GM18519 (cell line): ENCODE data around the gene MYH15.
A peak's percentile ranks its signal among the peaks of the same experiment; 100 is the strongest.

Experiments used
- ATAC-seq: cut with Tn5 transposase; IDR thresholded peaks from one replicate; pipeline ENCODE4 v1.9.1; 2021; ENCODE audit warnings: mild to moderate bottlenecking, moderate library complexity; ENCODE audit not compliant: unreplicated experiment, low FRiP score

MYH15 gene

GRCh38 chr3:108428586-108428985, 81.8 kb downstream of the MYH15 start:
- no peak for ATAC-seq

DNA sequence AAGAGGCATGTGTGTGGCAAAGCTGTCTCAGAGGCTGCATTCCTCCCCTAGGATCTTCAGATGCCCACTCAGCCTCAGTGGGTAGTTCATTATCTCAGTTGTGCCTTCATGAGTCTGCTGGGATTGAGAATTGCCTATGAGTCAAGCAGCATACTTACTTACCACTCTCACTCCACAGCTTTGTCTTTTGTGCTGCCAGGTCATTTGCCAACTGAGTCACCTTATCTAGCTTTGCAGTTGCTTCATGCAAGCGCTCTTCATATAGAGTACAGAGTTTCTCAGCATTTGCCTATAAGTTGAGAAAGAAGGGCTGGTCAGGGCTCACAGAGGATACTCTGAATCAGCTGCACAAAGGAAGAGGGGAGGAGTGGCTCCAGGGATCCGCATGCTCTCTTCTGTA, 89.5 kb downstream of the MYH15 start:
- ATAC-seq = no peak

DNA sequence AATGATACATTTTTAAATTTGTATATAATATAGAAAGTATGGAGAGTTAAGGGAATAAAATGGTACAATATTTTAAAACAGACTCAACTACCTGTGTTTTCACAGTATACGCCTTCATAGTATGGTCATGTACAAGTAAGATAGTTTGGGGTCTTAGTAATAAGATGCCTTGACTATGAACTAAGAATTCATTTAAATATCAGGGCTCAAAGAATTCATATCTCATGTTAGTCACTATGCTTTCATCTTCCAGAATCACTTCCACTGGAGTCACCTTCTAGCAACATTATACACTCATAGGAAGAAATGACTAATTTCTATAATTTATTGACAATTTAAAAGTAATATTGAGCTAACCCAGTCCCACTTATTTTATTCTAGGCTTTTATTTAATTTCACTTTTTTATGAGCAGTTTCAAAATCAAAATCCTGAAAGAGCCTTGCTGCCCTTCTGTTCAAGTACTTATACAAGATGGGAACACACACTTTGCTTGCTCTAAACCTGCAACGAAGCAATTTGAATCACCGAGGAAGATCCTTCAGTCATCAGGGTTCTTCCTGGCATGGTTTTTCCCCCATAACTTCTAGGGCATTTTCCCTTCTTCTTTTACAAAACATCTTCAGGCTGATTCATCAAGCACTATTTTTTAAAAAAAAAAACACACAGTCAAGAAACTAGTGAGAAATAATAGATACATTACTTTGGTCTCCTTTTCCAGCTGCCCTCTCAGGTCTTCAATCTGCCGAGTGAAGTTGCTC, 94.1 kb downstream of the MYH15 start:
- no peak for ATAC-seq

GRCh38 chr3:108415661-108416060, 94.7 kb downstream of the MYH15 start:
- ATAC-seq = no peak

DNA sequence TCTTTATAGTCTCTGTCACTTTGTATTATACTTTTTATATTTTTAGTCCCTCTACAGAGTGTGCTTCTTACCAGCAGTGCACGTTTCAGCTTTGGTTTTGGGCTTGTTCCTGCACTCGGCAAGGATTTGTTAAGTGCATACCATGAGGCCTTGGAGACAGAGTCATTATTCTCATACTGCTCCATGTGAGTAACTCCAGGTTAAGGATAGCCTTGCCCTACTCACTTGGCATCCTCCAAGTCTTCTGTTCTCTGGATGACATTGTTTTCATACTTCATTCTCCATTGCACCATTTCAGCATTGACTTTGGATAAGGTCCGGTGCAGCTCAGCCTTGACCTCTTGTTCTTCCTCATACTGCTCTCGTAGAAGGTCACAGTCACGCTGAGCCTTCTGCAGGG, 96.4 kb downstream of the MYH15 start:
- no peak for ATAC-seq

GRCh38 chr3:108412121-108412750, 98.2 kb downstream of the MYH15 start:
- no peak for ATAC-seq

- ATAC-seq = no peak
These were observed 99.8 kb downstream of the MYH15 start for GRCh38 chr3:108410531-108410984.

DNA sequence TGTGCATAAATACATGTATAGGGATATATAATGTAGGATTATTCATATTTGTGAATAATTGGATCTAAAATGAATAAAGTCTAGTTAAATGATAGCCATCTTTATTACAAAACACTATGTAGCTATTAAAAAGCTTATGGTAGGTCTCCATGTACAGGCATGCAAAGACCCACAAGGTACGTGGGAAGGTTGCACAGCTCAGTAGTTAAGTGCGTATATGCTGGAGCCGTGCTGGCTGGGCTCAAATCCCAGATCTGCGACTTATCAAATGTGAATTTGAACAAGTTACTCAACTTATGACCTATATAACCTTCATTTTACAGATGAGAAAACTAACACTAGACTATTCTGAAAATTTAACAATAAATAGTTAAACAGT, 100.6 kb downstream of the MYH15 start:
- no peak for ATAC-seq

DNA sequence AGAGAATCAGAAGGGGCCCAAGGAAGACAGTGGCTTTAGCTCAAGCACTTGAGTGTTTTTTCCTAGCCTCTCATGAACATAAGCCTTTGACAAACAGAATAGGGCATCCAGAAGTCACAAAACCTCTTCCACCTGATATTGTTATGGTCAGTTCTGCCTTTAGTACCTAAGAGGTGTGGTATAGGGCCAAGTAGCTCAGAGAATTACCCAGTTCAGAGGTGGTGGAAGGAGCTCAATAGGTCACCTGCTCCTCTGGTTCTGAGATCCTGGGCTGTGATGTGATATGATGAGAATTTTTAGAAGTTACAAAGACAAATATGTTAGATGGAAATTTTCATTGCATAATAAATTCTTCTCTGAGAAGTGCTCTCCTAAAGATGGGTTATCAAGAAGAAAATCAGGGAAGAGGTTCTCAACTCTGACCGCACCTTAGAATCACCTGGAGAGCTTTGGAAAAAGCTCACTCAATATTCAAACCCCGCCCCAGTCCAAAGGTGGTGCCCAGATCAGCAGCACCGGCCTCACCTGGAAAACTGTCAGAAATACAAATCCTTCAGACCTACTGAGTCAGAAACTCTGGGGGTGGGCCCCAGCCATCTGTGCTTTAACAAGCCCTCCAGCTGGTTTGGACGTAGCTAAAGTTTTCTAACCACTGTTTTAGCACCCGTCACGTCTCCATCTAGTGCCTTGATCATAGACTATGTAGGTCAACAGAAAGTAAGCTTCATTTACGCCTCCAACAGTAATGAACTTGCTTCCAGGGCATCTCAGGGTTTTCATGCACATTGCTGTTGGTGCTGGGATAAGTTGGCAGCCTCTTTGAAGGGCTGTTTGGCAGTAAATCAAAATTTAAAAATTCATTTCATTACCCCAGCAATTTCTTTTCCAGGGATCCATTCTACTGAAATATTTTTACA, 101.3 kb downstream of the MYH15 start:
- ATAC-seq = no peak

DNA sequence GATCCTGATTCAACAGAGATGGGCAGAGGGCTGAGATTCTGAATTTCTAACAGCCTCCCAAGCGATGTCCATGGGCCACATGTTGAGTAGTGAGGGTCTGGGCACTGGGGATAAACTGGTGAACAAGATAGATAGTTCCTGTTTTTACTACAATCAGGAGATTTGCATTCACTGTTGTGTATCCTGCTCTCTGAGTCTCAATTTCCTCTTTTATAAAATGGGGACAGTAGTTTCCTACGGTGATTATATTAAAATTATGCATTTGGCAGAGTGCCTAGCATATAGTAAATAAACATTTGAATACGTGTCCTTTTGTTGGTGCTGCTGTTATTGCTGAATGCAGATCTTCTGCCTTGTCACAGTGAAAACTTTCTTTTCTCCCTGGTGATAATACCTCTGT, 102.5 kb downstream of the MYH15 start:
- no peak for ATAC-seq

DNA sequence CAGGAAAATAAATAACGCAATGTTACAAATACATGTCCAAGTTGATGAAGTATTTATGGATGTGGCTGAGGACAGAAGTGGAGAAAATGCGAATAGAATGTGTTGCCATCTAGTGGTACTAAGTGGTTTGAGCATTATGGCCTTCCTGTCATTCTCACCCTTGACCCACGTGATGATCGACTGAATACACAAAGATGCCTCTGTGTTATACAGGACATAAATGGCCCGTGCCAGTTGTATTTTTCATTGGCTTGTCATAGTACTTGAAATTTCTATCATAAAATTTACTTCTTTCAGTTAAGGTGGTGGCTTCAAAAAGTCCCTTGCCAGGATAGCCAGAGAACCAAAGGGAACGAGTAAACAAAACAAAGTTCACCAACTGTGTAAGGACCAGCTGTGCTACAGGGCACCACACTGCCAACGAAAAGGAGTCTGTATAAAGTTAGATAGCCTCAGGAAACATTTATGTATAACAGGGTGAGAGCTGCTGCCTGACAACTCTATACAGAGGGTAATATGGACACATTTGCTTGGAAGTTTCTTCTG, 103.7 kb downstream of the MYH15 start:
- ATAC-seq = peak; percentile 93

DNA sequence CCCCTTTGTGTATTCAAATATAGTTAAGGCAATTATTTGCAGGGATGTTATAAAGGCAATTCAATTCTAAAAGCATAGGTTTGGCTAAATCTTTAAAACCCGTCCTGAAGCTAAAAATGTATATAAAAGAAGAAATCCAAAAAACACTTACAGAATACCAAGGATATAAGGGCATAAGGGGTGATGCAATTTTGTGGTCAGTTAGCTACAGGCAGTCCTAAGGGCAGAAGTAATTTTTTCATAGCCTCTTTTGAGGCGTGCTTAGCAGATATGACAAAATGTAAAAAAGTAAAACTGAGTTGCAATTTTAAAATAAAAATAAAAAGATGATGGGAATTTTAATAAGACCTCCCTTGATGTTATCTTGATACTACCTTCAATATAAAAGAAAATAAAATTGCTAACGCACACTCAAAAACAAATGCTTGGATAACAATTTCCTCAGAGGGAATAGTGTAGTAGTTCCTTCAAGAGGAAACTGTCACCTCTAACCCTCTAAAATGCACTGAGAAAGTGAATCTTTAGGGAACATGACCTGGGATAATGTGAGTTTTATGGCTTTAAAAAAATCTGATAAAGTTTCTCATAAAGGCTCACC, 104.2 kb downstream of the MYH15 start:
- ATAC-seq = peak; percentile 12

GRCh38 chr3:108404368-108404767, 106.0 kb downstream of the MYH15 start:
- ATAC-seq = no peak

- ATAC-seq = no peak
These were observed 106.6 kb downstream of the MYH15 start for GRCh38 chr3:108403686-108404345.

DNA sequence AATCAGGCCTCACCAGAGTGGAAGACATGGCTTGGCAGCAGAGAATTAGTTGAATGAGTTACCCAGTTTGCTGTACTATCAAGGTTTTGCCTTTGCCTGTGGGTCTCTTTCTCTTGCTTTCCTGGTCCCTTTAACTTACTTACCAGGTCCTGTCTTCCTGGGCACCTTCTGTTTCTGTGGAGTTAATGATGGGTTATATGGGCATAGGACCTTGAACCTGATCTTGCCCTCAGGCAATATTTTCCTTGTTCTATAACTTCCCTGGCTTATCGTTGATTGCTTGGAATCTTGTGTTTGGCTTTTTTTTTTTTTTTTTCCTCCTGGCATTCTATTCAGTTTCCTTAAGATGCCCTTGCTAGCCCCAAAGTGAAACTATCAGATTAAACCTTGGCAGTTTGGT, 107.2 kb downstream of the MYH15 start:
- no peak for ATAC-seq

DNA sequence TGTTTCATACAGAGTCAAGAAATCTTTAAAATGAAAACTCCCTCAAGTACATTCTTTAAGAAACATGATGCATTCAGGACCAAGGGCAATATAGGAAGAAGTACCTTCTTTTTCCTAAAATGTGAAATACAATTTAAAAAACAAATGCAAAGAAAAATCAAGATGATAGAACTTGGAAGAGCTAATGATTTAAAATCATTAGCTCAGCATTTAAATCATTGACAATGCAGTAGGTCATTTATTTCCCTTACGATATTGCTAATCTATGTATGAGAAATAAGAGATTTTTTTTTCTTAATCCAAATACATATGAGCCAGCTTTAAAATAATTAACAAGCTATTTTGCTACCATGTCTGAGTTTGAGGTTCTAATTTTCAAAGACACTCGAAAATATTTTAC, 108.6 kb downstream of the MYH15 start:
- ATAC-seq = no peak

- no peak for ATAC-seq
These were observed 111.9 kb downstream of the MYH15 start for GRCh38 chr3:108398510-108398909.

DNA sequence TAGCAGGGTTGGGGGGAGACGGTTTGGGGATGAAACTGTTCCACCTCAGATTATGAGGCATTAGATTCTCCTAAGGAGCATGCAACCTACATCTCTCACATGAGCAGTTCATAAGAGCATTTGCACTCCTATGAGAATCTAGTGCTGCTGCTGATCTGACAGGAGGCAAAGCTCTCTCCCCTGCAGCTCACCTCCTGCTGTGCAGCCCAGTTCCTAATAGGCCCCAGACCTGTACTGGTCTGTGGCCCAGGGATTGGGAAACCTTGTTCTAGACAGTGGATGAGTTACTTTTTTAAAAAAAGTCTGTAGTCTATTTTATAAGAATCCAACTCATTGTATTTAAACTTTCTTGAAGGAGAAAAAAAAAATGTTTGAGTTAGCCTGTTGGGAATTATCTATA, 114.1 kb downstream of the MYH15 start:
- ATAC-seq = no peak

DNA sequence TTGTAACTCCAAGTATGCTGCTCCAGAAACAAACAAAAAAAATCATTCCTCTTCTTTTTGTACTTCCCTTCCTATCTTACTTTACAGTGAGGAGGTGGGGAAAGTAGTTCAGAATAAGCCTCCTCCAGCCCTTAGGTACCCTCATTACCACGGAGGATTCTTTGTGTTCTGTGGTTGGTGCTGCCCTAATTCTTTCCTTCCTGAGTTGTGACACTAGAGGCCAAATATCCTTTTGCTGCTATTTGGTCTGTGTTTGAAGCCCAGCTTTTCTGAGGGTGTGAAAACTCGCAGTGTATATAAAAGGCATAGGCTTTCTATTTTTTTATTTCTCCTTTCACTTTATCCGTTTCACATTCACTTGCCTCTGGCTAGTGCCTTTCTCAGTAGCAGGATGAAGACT, 115.8 kb downstream of the MYH15 start:
- no peak for ATAC-seq

DNA sequence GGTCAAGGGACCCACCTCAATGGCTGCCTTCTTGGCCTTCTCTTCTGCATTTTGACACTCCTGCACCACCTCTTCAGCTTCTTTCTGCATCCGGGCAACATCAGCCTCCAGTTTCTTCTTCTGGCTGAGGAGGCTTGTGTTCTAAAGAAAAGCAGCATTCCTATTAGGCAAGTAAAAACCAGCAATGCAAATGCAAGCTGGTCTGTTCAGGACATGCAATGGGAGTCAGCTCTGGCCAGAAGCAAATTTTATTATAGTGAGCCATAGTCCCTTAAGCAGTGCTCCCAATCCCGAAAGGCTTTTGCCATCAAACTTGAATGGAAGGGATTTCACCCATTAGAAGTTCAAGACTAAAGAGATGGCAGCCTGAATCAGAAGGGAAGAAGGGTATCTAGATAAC, 116.4 kb downstream of the MYH15 start:
- ATAC-seq = no peak
